ENCODE data around the gene RRAS2.

RRAS2 gene

GRCh38 chr11:14399087-14399486 is 40.1 kb upstream of the RRAS2 start:
- Histone ChIP-seq H2AK5ac (ENCODE audit: low read depth, low read length) (no peak overlapping the region), H4K91ac (ENCODE audit: low read depth, low read length, poor library complexity) (no peak overlapping the region), H3K18ac (ENCODE audit: low read length) (no peak overlapping the region), H3K4me3 (ENCODE audit: low read length in 2 of 2) (no peak overlapping the region), H2BK5ac (ENCODE audit: low read length) (no peak overlapping the region), H3K23ac (ENCODE audit: low read depth, low read length, poor library complexity) (no peak overlapping the region), H2BK15ac (ENCODE audit: low read length) (no peak overlapping the region), H3K36me3 (replicated peaks in 1 of 2; ENCODE audit: control insufficient read depth in 2 of 2, insufficient read depth in 2 of 2, low read length in 2 of 2) (no peaks in the 10 kb centered on the region), H3K4me2 (ENCODE audit: insufficient read depth, low read length, poor library complexity, severe bottlenecking) (no peak overlapping the region), H3K27me3 (ENCODE audit: control insufficient read depth in 3 of 3, insufficient read depth in 3 of 3, low read depth in 1 of 3, low read length in 3 of 3) (peaks cover 0 to 34% (median 0%) of the 10 kb centered on the region in 3 experiments), H3K4ac (ENCODE audit: low read length) (no peak overlapping the region), H3K27ac (replicated peaks; ENCODE audit: low read length) (no peak overlapping the region), H4K8ac (ENCODE audit: low read depth, low read length) (no peak overlapping the region), H3K14ac (ENCODE audit: low read length) (no peak overlapping the region), H3K9ac (ENCODE audit: low read depth, low read length, poor library complexity) (no peak overlapping the region), H2BK12ac (ENCODE audit: low read length) (no peak overlapping the region), H2BK120ac (ENCODE audit: low read depth, low read length) (no peak overlapping the region), H3K4me1 (ENCODE audit: control insufficient read depth in 2 of 2, insufficient read depth in 1 of 2, low read depth in 1 of 2, low read length in 2 of 2) (no peaks in the 10 kb centered on the region), H2AFZ (ENCODE audit: low read length) (no peak overlapping the region), H3K79me1 (ENCODE audit: low read depth, low read length) (no peaks in the 10 kb centered on the region), H3K9me3 (replicated peaks in 1 of 2; ENCODE audit: control insufficient read depth in 2 of 2, insufficient read depth in 1 of 2, low read depth in 1 of 2, low read length in 2 of 2) (no peaks in the 10 kb centered on the region)
- WGBS, 2 donors (ENCODE audit: extremely low coverage in 2 of 2, insufficient read length in 2 of 2, insufficient replicate concordance in 1 of 2) = no CpG with 5 or more reads among the region's 1 CpG
- no peak for DNase-seq (ENCODE audit: low spot score)

DNA sequence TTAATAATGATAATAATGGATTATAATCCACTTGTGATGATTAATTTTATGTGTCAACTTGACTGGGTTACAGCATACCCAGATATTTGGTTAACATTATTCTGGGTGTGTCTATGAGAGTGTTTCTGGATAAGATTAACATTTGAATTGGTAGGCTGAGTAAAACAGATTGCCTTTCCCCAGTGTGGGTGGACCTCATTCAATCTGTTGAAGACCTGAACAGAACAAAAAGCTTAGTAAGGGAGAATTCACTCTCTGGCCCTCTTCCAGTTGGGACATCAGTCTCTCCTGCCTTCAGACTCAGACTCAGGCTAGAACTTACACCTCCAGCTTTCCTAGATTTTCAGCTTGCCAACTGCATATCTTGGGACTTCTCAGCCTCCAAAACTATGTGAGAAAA is 37.3 kb upstream of the RRAS2 start:
- H3K36me3 ChIP-seq (replicated peaks in 1 of 2; ENCODE audit: control insufficient read depth in 2 of 2, insufficient read depth in 2 of 2, low read length in 2 of 2) = no peaks in the 10 kb centered on the region
- H3K4me1 ChIP-seq (ENCODE audit: control insufficient read depth in 2 of 2, insufficient read depth in 1 of 2, low read depth in 1 of 2, low read length in 2 of 2) = no peaks in the 10 kb centered on the region
- no peak overlapping the region for H4K91ac ChIP-seq (ENCODE audit: low read depth, low read length, poor library complexity)
- no peak overlapping the region for H2BK12ac ChIP-seq (ENCODE audit: low read length)
- no peak overlapping the region for H3K4me2 ChIP-seq (ENCODE audit: insufficient read depth, low read length, poor library complexity, severe bottlenecking)
- no peak overlapping the region for H3K4ac ChIP-seq (ENCODE audit: low read length)
- no peak overlapping the region for H2AK5ac ChIP-seq (ENCODE audit: low read depth, low read length)
- H3K4me3 ChIP-seq (ENCODE audit: low read length in 2 of 2) = no peak overlapping the region
- no peak overlapping the region for H2BK120ac ChIP-seq (ENCODE audit: low read depth, low read length)
- peaks cover 0 to 24% (median 0%) of the 10 kb centered on the region in 3 experiments for H3K27me3 ChIP-seq (ENCODE audit: control insufficient read depth in 3 of 3, insufficient read depth in 3 of 3, low read depth in 1 of 3, low read length in 3 of 3)
- no peak overlapping the region for H2AFZ ChIP-seq (ENCODE audit: low read length)
- no peak overlapping the region for H2BK5ac ChIP-seq (ENCODE audit: low read length)
- H3K79me1 ChIP-seq (ENCODE audit: low read depth, low read length) = no peaks in the 10 kb centered on the region
- H3K27ac ChIP-seq (replicated peaks; ENCODE audit: low read length) = no peak overlapping the region
- H2BK15ac ChIP-seq (ENCODE audit: low read length) = no peak overlapping the region
- H3K9ac ChIP-seq (ENCODE audit: low read depth, low read length, poor library complexity) = no peak overlapping the region
- no peak overlapping the region for H3K14ac ChIP-seq (ENCODE audit: low read length)
- DNase-seq (ENCODE audit: low spot score) = no peak
- H3K18ac ChIP-seq (ENCODE audit: low read length) = no peak overlapping the region
- no peaks in the 10 kb centered on the region for H3K9me3 ChIP-seq (replicated peaks in 1 of 2; ENCODE audit: control insufficient read depth in 2 of 2, insufficient read depth in 1 of 2, low read depth in 1 of 2, low read length in 2 of 2)
- H3K23ac ChIP-seq (ENCODE audit: low read depth, low read length, poor library complexity) = no peak overlapping the region
- H4K8ac ChIP-seq (ENCODE audit: low read depth, low read length) = no peak overlapping the region

GRCh38 chr11:14393889-14394288 is 34.9 kb upstream of the RRAS2 start:
- Histone ChIP-seq H3K4ac (ENCODE audit: low read length) (no peak overlapping the region), H3K14ac (ENCODE audit: low read length) (no peak overlapping the region), H2BK120ac (ENCODE audit: low read depth, low read length) (no peak overlapping the region), H3K9me3 (replicated peaks in 1 of 2; ENCODE audit: control insufficient read depth in 2 of 2, insufficient read depth in 1 of 2, low read depth in 1 of 2, low read length in 2 of 2) (no peaks in the 10 kb centered on the region), H3K79me1 (ENCODE audit: low read depth, low read length) (no peaks in the 10 kb centered on the region), H4K91ac (ENCODE audit: low read depth, low read length, poor library complexity) (no peak overlapping the region), H2BK5ac (ENCODE audit: low read length) (no peak overlapping the region), H3K18ac (ENCODE audit: low read length) (no peak overlapping the region), H2AFZ (ENCODE audit: low read length) (no peak overlapping the region), H3K4me1 (ENCODE audit: control insufficient read depth in 2 of 2, insufficient read depth in 1 of 2, low read depth in 1 of 2, low read length in 2 of 2) (no peaks in the 10 kb centered on the region), H3K4me2 (ENCODE audit: insufficient read depth, low read length, poor library complexity, severe bottlenecking) (no peak overlapping the region), H4K8ac (ENCODE audit: low read depth, low read length) (no peak overlapping the region), H2BK12ac (ENCODE audit: low read length) (no peak overlapping the region), H3K9ac (ENCODE audit: low read depth, low read length, poor library complexity) (no peak overlapping the region), H2AK5ac (ENCODE audit: low read depth, low read length) (no peak overlapping the region), H3K36me3 (replicated peaks in 1 of 2; ENCODE audit: control insufficient read depth in 2 of 2, insufficient read depth in 2 of 2, low read length in 2 of 2) (no peaks in the 10 kb centered on the region), H3K27me3 (ENCODE audit: control insufficient read depth in 3 of 3, insufficient read depth in 3 of 3, low read depth in 1 of 3, low read length in 3 of 3) (peaks cover 0 to 18% (median 0%) of the 10 kb centered on the region in 3 experiments), H3K4me3 (ENCODE audit: low read length in 2 of 2) (no peak overlapping the region), H3K27ac (replicated peaks; ENCODE audit: low read length) (no peak overlapping the region), H2BK15ac (ENCODE audit: low read length) (no peak overlapping the region), H3K23ac (ENCODE audit: low read depth, low read length, poor library complexity) (no peak overlapping the region)
- no CpG with 5 or more reads among the region's 6 CpGs for WGBS, 2 donors (ENCODE audit: extremely low coverage in 2 of 2, insufficient read length in 2 of 2, insufficient replicate concordance in 1 of 2)
- DNase-seq (ENCODE audit: low spot score) = no peak

- WGBS, 2 donors (ENCODE audit: extremely low coverage in 2 of 2, insufficient read length in 2 of 2, insufficient replicate concordance in 1 of 2) = no CpG with 5 or more reads among the region's 5 CpGs
- Histone ChIP-seq H2BK12ac (ENCODE audit: low read length) (no peak overlapping the region), H3K36me3 (replicated peaks in 1 of 2; ENCODE audit: control insufficient read depth in 2 of 2, insufficient read depth in 2 of 2, low read length in 2 of 2) (no peaks in the 10 kb centered on the region), H4K8ac (ENCODE audit: low read depth, low read length) (no peak overlapping the region), H3K4me2 (ENCODE audit: insufficient read depth, low read length, poor library complexity, severe bottlenecking) (no peak overlapping the region), H3K9ac (ENCODE audit: low read depth, low read length, poor library complexity) (no peak overlapping the region), H2AK5ac (ENCODE audit: low read depth, low read length) (no peak overlapping the region), H2BK5ac (ENCODE audit: low read length) (no peak overlapping the region), H3K4ac (ENCODE audit: low read length) (no peak overlapping the region), H3K27me3 (ENCODE audit: control insufficient read depth in 3 of 3, insufficient read depth in 3 of 3, low read depth in 1 of 3, low read length in 3 of 3) (peaks cover 0 to 19% (median 0%) of the 10 kb centered on the region in 3 experiments), H3K9me3 (replicated peaks in 1 of 2; ENCODE audit: control insufficient read depth in 2 of 2, insufficient read depth in 1 of 2, low read depth in 1 of 2, low read length in 2 of 2) (no peaks in the 10 kb centered on the region), H3K18ac (ENCODE audit: low read length) (no peak overlapping the region), H4K91ac (ENCODE audit: low read depth, low read length, poor library complexity) (no peak overlapping the region), H3K4me3 (ENCODE audit: low read length in 2 of 2) (no peak overlapping the region), H3K27ac (replicated peaks; ENCODE audit: low read length) (no peak overlapping the region), H3K14ac (ENCODE audit: low read length) (no peak overlapping the region), H3K4me1 (ENCODE audit: control insufficient read depth in 2 of 2, insufficient read depth in 1 of 2, low read depth in 1 of 2, low read length in 2 of 2) (no peaks in the 10 kb centered on the region), H3K79me1 (ENCODE audit: low read depth, low read length) (no peaks in the 10 kb centered on the region), H2BK120ac (ENCODE audit: low read depth, low read length) (no peak overlapping the region), H2BK15ac (ENCODE audit: low read length) (no peak overlapping the region), H2AFZ (ENCODE audit: low read length) (no peak overlapping the region), H3K23ac (ENCODE audit: low read depth, low read length, poor library complexity) (no peak overlapping the region)
- DNase-seq (ENCODE audit: low spot score) = no peak
Observed at GRCh38 chr11:14393129-14393528, 34.1 kb upstream of the RRAS2 start.

Data from neuronal stem cell (in vitro differentiated cells).